KOPT-K1 (cell line): ENCODE results near the gene MAP3K5.
"Not testable (repeated sequence)": the region's sequence is repeated elsewhere in the genome, so short reads cannot be mapped to it uniquely, and the experiment has no call there.

ENCODE experiments used
- H3K27ac ChIP-seq: fragments of 200-600 bp; sonication (generic); 2 replicates; pipeline ENCODE4 v1.5.1; 2016; ENCODE audit warnings: antibody characterized with exemption, mild to moderate bottlenecking, low read depth, low read length; ENCODE audit not compliant: poor library complexity, severe bottlenecking
- H3K36me3 ChIP-seq: fragments of 200-600 bp; sonication (generic); 2 replicates; pipeline ENCODE4 v1.5.1; 2017; ENCODE audit warnings: antibody characterized with exemption, mild to moderate bottlenecking, low read length, moderate library complexity; ENCODE audit not compliant: insufficient read depth
- H3K9me3 ChIP-seq: fragments of 200-600 bp; sonication (generic); 2 replicates; pipeline ENCODE4 v1.5.1; 2017; ENCODE audit warnings: antibody characterized with exemption, low read length, mild to moderate bottlenecking; ENCODE audit not compliant: insufficient read depth, poor library complexity, severe bottlenecking

The MAP3K5 gene

DNA sequence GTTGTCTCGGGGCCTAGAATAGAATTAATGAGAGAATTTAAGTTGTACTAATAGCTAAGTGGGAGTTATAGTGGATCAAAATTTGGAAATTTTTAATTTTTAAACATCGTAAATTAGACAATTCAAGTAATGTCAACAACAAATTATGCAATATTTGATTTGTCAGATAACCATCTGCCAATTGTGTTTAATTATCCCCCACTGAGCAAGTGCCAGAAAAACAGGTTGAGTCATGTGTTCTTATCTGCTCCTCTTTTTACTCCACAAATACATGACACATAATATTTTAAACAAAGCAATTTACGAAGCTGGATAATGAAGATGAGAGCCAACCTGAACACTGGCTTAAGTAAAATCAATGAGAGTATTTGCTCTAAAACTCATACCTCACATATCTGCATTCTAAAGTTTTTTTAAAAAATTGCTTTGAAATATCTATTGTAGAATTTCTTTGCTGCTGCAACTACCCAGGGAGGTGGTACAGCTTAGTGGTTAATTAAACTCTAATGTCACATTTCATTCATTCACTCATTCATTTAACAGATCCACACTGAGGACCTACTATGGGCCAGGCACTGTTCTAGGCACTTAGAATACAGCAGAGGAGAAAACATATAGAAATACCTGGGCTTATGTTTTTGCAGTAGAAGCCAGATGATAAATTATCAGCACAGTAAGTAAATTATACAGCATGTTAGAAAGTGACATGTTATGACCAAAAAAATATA lies 184.9 kb downstream of the MAP3K5 start:
- H3K36me3 ChIP-seq = no peaks in the 10 kb centered on the region
- no peak overlapping the region for H3K27ac ChIP-seq
- H3K9me3 ChIP-seq = no peaks in the 10 kb centered on the region

DNA sequence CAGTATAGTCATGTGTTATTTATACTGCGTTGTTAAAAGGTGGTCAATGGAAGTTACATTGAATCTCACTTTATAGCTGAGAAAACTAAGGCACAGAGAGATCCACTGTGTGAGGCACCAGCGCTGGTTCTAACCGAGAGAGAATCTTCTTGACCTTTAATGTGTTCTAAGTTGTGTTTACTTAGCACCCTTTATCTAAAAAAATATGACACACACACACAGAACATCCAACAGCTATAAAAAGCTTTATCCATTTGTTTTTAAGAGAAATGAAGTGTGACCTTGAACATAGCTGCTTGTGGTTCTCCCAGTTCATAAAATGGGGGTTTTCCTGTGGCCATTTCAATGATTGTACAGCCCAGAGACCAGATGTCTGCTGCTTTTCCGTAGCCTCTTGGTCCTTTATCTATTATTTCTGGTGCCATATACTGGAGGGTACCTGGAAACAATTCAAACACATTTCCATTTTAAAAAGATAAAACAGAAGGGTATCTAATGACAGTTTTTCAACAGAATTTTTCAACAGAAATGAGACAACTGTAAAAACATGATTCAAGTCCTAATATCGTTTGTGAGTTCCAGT lies 187.3 kb downstream of the MAP3K5 start:
- no peak overlapping the region for H3K27ac ChIP-seq
- no peaks in the 10 kb centered on the region for H3K36me3 ChIP-seq

DNA sequence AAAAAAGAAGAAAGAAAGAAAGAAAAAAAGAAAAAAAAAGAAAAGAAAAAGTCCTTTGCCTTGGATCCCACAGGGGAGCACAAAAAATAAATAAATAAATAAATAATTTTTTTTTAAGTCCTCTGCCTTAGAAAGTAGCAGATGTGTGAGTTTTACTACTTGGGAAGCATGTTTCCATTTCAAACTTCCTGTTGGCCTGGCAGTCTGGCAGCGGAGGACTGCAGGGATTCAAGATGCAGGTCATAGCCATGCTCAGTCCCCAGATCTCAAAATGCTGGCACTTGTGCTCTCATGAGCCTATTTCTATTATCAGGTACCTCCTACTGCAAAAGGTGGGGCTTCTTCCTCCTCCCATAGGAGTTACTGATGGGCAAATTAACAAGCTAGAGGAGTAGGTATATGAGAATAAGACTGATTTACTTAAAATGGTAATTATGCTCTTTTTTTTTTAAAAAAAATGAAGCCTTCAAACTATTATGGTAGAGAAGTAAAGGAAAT lies 187.9 kb downstream of the MAP3K5 start:
- H3K27ac ChIP-seq = no peak overlapping the region
- H3K9me3 ChIP-seq = no peaks in the 10 kb centered on the region
- H3K36me3 ChIP-seq = no peaks in the 10 kb centered on the region

More for the DNA sequence above, 187.3 kb downstream of the MAP3K5 start:
- H3K9me3 ChIP-seq = no peaks in the 10 kb centered on the region

DNA sequence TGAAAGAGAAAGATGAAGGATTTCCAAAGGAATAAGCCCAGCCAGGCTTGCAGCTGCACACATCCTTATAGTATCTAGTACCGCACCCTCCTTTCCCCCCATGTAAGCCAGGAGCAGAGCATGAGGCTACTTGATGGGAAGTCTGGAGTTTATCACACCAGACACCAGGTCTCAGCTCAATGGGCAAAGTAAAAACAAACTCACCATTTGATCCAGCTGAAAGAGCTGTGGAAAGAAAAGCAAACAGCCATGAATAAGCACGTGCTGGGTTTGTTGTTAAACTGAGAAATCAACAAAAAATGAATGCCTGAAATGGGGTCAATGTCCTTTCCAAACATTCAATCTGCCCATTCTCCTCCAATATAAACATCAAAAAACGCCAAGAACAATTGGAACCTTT lies 191.5 kb downstream of the MAP3K5 start:
- Histone ChIP-seq H3K27ac (no peak overlapping the region), H3K9me3 (no peaks in the 10 kb centered on the region), H3K36me3 (no peaks in the 10 kb centered on the region)

DNA sequence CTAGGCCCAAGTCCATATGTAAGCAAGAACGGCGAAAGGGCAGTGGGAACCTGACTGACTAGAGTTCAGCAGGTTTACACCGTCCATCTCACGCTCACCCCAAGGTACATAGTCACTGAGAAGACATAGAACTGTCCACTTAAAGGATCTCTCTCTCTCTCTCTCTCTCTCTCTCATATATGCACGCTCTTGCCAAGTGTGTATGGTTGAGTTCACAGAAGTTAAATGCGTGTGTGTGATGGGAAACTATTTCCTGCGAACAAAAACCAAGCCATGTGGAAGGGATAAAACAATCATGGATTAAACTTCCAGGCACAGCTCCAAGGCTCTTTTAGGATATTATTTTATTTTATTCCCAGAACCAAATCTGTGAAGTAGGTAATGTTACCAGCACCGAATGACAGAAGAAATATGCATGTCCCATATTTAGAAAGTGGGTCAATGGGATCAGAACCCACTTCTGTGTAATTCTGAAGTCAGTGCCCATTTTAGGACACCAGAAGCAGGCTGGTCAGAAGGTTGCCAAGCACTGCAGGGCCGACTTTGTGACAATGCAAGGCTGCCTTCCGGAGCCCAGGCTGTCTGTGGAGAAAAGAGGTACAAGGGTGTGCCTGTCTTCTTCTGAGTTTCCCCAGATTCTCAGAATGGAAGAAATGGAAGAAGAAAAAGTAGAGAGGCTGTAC lies 192.8 kb downstream of the MAP3K5 start:
- H3K9me3 ChIP-seq = no peaks in the 10 kb centered on the region
- H3K36me3 ChIP-seq = no peaks in the 10 kb centered on the region
- H3K27ac ChIP-seq = no peak overlapping the region

DNA sequence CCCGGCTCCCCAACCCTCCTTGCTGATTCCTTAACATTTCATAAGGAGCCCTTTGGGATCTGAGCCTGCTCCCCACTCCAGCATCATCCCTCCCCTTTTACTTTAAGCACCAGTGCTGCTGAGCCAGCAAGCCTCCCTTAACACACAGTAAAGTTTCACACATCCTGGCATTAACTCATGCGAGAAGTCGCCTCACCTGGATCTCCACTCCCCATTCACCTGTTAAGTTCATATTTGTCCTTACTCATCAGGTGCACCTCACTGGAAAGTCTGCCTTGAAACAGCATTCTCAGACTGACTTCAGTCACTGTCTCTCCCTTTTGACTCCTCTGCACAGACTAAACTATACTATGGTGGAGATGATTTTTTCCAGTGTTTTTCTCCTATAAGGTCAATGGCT lies 194.2 kb downstream of the MAP3K5 start:
- H3K27ac ChIP-seq = no peak overlapping the region
- H3K36me3 ChIP-seq = no peaks in the 10 kb centered on the region
- no peaks in the 10 kb centered on the region for H3K9me3 ChIP-seq

DNA sequence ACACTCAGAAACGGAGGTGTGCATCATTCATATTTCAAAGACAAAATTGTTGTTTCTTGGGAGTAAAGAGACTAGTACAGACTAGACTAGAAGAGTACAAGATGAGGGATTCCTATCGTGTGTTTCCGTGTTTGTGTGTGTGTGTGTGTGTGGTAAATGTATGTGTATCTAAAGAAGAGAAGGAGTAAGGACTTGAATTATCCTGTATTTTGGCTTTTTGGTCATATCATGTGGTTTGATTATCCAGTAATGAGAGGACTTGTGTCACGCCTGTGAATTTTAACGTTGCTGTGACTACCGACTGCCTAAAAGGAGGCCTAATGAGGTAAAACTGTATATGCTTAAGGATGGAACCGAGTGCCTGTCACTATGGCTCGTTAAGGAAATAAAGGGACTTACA lies 197.6 kb downstream of the MAP3K5 start:
- no peaks in the 10 kb centered on the region for H3K36me3 ChIP-seq
- H3K27ac ChIP-seq = no peak overlapping the region
- no peaks in the 10 kb centered on the region for H3K9me3 ChIP-seq

DNA sequence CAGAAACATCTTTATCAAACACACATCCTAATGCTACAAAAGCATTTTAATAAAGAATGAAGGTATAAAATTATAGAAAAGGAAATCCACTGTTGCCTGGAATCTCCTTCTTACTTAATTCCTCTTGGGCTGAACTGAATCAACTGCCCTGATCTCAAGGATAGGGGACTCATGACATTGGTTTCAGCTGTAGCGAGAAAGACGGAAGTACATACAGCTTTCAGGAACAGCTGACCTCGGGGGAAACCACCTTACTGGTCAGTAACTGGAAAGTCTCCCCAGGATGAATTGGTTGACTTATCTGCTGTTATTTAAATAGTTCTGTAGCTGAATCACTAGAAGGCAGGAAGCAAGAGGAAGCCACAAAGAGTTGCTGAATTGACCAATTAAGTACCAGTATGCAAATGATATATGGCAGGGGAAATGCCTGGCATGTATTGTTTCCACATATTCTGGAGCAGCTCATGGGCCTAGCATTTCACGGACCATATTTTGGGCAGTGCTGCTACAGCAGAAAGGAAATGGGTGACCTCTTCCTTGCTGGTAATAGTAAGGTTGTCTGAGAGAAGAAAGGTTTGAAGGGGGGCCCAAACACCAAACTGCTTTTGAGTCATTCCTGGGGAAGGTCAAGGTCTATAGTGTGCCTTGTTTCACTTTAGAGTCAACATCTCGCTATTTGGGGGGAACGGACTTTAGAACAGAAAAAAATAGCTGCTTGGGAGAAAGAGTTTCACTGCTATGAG lies 198.4 kb downstream of the MAP3K5 start:
- Histone ChIP-seq H3K9me3 (no peaks in the 10 kb centered on the region), H3K36me3 (no peaks in the 10 kb centered on the region), H3K27ac (no peak overlapping the region)

DNA sequence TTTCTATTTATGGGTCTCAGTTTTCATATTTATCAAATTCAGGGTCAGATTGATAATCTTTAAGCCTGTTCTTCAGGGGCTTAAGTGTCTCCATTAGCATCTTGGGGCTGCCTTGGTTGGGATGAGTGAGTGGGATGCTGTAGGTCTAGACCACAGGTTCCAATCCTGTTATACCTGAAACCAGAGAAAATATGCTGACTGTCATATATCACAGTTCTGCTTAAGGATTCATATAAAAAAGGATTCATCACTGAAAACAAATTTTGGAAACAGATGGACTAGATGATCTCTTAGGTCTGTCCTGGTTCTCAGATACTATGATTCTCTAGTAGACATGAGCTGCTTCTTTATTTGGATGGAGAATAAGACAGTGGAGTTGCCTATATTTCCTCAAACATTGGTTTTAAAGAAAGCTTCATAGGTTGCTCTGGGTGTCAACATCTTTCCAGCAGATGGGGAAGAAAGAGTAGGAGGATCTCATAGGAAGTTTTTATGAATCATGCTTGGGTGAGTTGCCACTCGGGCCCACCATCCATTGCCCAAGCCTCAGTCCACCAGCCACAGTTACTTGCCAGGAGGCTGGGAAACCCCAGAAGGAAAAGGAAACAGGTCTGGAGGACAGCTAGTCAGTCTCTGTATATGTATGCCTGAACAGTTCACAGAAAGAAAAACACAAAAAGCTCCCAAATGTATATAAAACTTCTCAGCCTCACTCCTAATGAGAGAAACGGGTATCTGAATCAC lies 199.2 kb downstream of the MAP3K5 start:
- Histone ChIP-seq H3K27ac (no peak overlapping the region), H3K36me3 (no peaks in the 10 kb centered on the region), H3K9me3 (no peaks in the 10 kb centered on the region)

DNA sequence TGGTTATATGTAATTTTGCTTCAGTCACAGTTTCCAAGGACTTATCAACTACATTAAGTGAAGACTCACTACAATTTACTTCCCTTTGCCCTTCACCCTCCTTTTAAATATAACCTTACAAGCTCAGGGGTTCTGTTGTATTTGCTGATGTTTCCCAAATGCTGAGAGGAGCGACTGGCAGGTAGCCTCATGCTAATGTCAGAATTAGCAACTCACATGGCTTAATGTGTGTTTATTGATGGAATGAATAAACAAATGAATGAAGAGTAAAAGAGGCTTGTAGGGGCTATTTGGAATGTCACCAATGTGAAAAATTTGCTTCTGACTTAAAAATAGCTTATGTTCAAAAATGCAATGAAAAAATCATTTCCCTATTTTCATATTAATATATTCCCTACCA lies 200.7 kb downstream of the MAP3K5 start:
- no peaks in the 10 kb centered on the region for H3K36me3 ChIP-seq
- no peak overlapping the region for H3K27ac ChIP-seq
- no peaks in the 10 kb centered on the region for H3K9me3 ChIP-seq

DNA sequence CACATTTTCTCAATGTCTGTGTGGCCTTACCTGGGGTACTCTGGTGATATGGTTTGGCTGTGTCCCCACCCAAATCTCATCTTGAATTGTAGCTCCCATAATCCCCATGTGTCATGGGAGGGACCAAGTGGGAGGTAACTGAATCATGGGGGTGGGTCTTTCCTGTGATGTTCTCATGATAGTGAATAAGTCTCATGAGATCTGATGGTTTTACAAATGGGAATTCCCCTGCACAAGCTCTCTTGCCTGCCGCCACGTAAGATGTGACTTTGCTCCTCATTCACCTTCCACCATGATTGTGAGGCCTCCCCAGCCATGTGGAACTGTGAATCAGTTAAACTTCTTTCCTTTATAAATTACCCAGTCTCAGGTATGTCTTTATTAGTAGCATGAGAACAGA lies 201.4 kb downstream of the MAP3K5 start:
- H3K36me3 ChIP-seq, H3K27ac ChIP-seq, H3K9me3 ChIP-seq: not testable (repeated sequence)

DNA sequence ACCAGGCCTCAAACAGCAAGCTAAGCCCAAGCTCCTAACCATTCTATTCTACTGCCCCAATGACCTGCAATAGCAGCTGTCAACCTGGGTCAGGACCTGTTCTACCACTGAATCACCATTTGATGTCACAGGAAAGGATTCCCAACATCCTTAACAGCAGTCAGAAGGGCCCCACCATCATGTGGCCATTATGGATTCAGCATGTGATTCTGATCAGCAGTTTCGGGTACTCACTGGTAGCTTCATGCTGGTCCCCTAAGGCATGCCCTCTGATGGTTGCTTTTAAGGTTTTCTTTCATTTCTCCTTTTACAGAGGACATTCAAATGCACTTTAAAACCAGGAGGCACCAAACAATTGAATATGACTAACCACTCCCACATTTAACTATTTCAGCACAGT lies 204.8 kb downstream of the MAP3K5 start:
- Histone ChIP-seq H3K36me3 (no peaks in the 10 kb centered on the region), H3K27ac (no peak overlapping the region), H3K9me3 (no peaks in the 10 kb centered on the region)

DNA sequence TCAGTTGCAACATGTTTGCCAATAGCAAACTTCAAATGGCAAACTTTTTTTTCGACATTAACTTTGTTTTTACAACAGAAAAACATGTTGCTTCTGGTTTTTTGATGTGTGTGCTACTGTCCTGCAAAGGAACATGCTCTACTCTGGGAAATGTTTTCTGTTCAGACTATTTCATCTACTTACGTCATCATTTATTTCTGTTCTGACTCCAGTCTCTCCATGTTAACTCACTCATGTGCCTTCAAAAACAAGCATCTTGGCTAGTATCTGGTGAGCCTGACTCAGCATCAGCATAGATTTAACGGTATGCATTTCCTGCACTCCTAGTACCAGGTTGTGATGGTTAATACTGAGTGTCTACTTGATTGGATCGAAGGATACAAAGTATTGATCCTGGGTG lies 206.0 kb downstream of the MAP3K5 start:
- H3K27ac ChIP-seq = no peak overlapping the region
- no peaks in the 10 kb centered on the region for H3K9me3 ChIP-seq
- H3K36me3 ChIP-seq = no peaks in the 10 kb centered on the region

DNA sequence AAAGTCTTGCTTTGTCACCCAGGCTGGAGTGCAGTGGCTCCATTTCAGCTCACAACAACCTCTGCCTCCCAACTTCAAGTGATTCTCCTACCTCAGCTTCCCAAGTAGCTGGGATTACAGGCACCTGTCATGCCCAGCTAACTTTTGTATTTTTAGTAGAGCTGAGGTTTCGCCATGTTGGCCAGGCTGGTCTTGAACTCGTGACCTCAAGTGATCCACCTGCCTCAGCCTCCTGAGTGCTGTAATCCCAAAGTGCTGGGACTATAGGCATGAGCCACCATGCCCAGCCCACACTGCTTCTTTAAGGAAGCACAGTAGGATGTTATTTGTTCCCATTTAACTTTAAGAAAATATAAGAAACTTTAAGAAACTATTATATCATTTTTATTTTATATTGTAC lies 206.8 kb downstream of the MAP3K5 start:
- H3K27ac ChIP-seq, H3K9me3 ChIP-seq, H3K36me3 ChIP-seq: not testable (repeated sequence)

DNA sequence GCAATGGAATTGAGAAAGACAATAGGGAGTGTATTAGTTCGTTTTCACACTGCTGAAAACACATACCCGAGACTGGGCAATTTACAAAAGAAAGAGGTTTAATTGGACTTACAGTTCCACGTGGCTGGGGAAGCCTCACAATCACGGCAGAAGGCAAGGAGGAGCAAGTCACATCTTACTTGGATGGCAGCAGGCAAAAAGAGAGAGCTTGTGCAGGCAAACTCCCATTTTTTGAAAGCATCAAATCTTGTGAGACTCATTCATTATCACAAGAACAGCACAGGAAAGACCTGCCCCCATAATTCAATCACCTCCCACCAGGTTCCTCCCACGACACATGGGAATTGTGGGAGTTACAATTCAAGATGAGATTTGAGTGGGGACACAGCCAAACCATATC lies 208.0 kb downstream of the MAP3K5 start:
- H3K27ac ChIP-seq, H3K9me3 ChIP-seq, H3K36me3 ChIP-seq: not testable (repeated sequence)
